SK-N-MC (cell line): ENCODE measurements around the gene AKT3.

Experiments
- EZH2 ChIP-seq: fragments of 200-600 bp; sonication (generic); IDR thresholded peaks from one replicate; pipeline ENCODE4 v1.6.1; 2017; ENCODE audit warnings: antibody characterized with exemption
- POLR2AphosphoS5 ChIP-seq: IDR thresholded peaks from 2 replicates; pipeline ENCODE4 v1.6.1; 2012; ENCODE audit warnings: mild to moderate bottlenecking, low read depth, low read length, borderline replicate concordance

DNA sequence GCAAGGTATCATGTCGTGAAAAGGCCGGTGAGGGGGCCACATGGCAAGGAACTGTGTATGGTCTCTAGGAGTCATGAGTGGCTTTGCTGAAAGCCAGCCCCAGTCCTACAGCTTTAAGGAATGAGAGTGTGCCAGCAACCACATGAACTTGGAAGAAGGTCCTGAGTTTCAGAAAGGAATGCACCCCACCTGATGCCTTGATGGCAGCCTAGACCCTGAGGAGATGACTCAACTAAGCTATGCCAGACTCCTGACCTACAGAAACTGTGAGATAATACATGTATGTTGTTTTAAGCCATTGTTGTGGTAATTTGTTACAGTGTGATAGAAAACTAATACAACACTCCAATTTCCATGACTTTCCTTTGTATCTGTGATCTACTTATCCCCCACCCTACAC, 33.5 kb upstream of the AKT3 start:
- TF ChIP-seq POLR2AphosphoS5 (no peak), EZH2 (no peak)
